NCI-H1694 (cell line): ENCODE results near the gene MARCHF5.
"Not testable (repeated sequence)": the region's sequence is repeated elsewhere in the genome, so short reads cannot be mapped to it uniquely, and the experiment has no call there.

Experiments
- DNase-seq: peaks from one replicate; lab custom pipeline; 2025; lab: John Stamatoyannopoulos, UW

The MARCHF5 gene

GRCh38 chr10:92387289-92387940 is 96.4 kb downstream of the MARCHF5 start:
- no peak for DNase-seq

- DNase-seq, result not testable (repeated sequence)
Measured at GRCh38 chr10:92393173-92393572, 102.2 kb downstream of the MARCHF5 start.

- DNase-seq, result no peak
Measured at GRCh38 chr10:92395271-92395670, 104.3 kb downstream of the MARCHF5 start.

- not testable (repeated sequence) for DNase-seq
Measured at GRCh38 chr10:92402234-92402633, 111.3 kb downstream of the MARCHF5 start.
